ENCODE measurements around the gene CCDC157. TPM values are rescaled to one million over a fixed set of nuclear protein-coding genes. Genes with fewer than 3 reads are reported as not detected.

CCDC157 gene
- 13.0 TPM for total RNA-seq

GRCh38 chr22:30356449-30357235, at the start of gene CCDC157, which contains the start of gene SF3A1:
Gene CCDC157 (plus strand): TSS chr22:30357007. CDS start chr22:30366001, 8,994 bp downstream.
Gene SF3A1 (minus strand): TSS chr22:30356894. CDS start chr22:30356792, 102 bp downstream.

GRCh38 chr22:30326706-30327362, 30.0 kb upstream of the CCDC157 start, which contains the start of gene TBC1D10A:
Gene TBC1D10A (minus strand): TSS chr22:30326941. CDS start chr22:30326881, 60 bp downstream.

GRCh38 chr22:30386960-30387827, 30.4 kb downstream of the CCDC157 start, which contains the start of gene RNF215:
Gene RNF215 (minus strand): TSS chr22:30387411. CDS start chr22:30387313, 98 bp downstream.

GRCh38 chr22:30396871-30397655, 40.3 kb downstream of the CCDC157 start, which contains the start of gene SEC14L2:
Gene SEC14L2 (plus strand): TSS chr22:30397018. CDS start chr22:30397117, 99 bp downstream.

GRCh38 chr22:30425616-30426387, 69.0 kb downstream of the CCDC157 start, which contains the start of gene MTFP1:
Gene MTFP1 (plus strand): TSS chr22:30425768. CDS start chr22:30425880, 112 bp downstream.

Other genes with a start within 250 kb of the CCDC157 start
- 0.93 TPM for gene LIF, start 110.2 kb upstream of the CCDC157 start, total RNA-seq
- 0.77 TPM for gene OSM, start 90.2 kb upstream of the CCDC157 start, total RNA-seq
- 11.8 TPM for gene CASTOR1, start 67.5 kb upstream of the CCDC157 start, total RNA-seq
- gene TBC1D10A, start 30.1 kb upstream of the CCDC157 start, total RNA-seq, result 13.7 TPM
- gene SF3A1, start 113 bp upstream of the CCDC157 start, total RNA-seq, result 78.5 TPM
- gene RNF215, start 30.4 kb downstream of the CCDC157 start, total RNA-seq, result 19.8 TPM
- gene SEC14L2, start 40.0 kb downstream of the CCDC157 start, total RNA-seq, result 27.5 TPM
- 18.7 TPM for gene MTFP1, start 68.8 kb downstream of the CCDC157 start, total RNA-seq
- gene SEC14L3, start 115.0 kb downstream of the CCDC157 start, total RNA-seq, result not detected
- gene SEC14L4, start 148.7 kb downstream of the CCDC157 start, total RNA-seq, result 0.60 TPM
- gene SEC14L6, start 189.7 kb downstream of the CCDC157 start, total RNA-seq, result 4.1 TPM
- 2.7 TPM for gene GAL3ST1, start 217.7 kb downstream of the CCDC157 start, total RNA-seq
- 42.1 TPM for gene PES1, start 234.9 kb downstream of the CCDC157 start, total RNA-seq